Gastrocnemius medialis (tissue), 4 donors: Measurements from ENCODE around the gene RNF40. TPM values are rescaled to one million over a fixed set of nuclear protein-coding genes. Genes with fewer than 3 reads are reported as not detected.

Source experiments
- ATAC-seq, 2 donors: fragments of 150-250 bp; one replicate each; pipeline ENCODE4 v1.9.1; 2016
- DNase-seq, 2 donors: peaks; one replicate each; pipeline ENCODE4 v3.0.0-alpha.2; 2019
- H3K27ac ChIP-seq, 4 donors: fragments of 200-600 bp; sonication (generic); 1 replicate in 1 of 4; 2 replicates in 3 of 4; pipeline ENCODE4 v1.5.1; 2016 to 2018; ENCODE audit warnings: mild to moderate bottlenecking in 2 of 4, moderate library complexity in 1 of 4
- H3K27me3 ChIP-seq, 3 donors: fragments of 200-600 bp; sonication (generic) in 2 of 3; 1 replicate in 1 of 3; 2 replicates in 2 of 3; pipeline versions ENCODE4 v1.5.1 to v1.6.0; 2016 to 2019; ENCODE audit warnings: mild to moderate bottlenecking in 1 of 3, moderate library complexity in 1 of 3
- H3K36me3 ChIP-seq, 2 donors: fragments of 200-600 bp; sonication (generic) in 1 of 2; one replicate each; pipeline ENCODE4 v1.5.1; 2017 to 2018
- H3K4me1 ChIP-seq, 2 donors: fragments of 200-600 bp; sonication (generic) in 1 of 2; one replicate each; pipeline ENCODE4 v1.5.1; 2016 to 2017; ENCODE audit warnings: mild to moderate bottlenecking in 2 of 2
- H3K4me3 ChIP-seq, 4 donors: fragments of 200-600 bp; sonication (generic) in 3 of 4; 1 replicate in 1 of 4; 2 replicates in 3 of 4; pipeline ENCODE4 v1.5.1; 2016 to 2019; ENCODE audit warnings: mild to moderate bottlenecking in 2 of 4
- H3K9me3 ChIP-seq, 3 donors: fragments of 200-600 bp; sonication (generic) in 2 of 3; 1 replicate in 1 of 3; 2 replicates in 2 of 3; pipeline ENCODE4 v1.5.1; 2016 to 2019
- POLR2A ChIP-seq, 2 donors: fragments of 450-650 bp; IDR thresholded peaks; one replicate each; pipeline ENCODE4 v1.6.1; 2017; ENCODE audit warnings: antibody characterized with exemption in 2 of 2, mild to moderate bottlenecking in 2 of 2, moderate library complexity in 2 of 2
- in situ Hi-C, 4 donors: fragments of 200-750 bp; cut with MboI; loops; one replicate each; pipeline versions ENCODE4 v1.15.0 to v1.8.0; 2017; ENCODE audit warnings: low sequenced_read_pairs in 4 of 4
- intact Hi-C: fragments of 100-400 bp; cut with DNase I; formaldehyde crosslinking; loops from one replicate; pipeline ENCODE4 v1.15.1; 2023; ENCODE audit warnings: low total_unique reads
- total RNA-seq, 4 donors: library from RNA; depleted of rRNA; stranded (reverse); fragments of >200 nt; gene quantifications; one replicate each; pipeline versions ENCODE4 v1.1.0 to v1.2.3, GENCODE V29; 2016
- TF ChIP-seq, protein P1 (sequence below), 5 experiments: fragments of 450-650 bp in 3 of 5; fragments of 200-600 bp in 2 of 5; sonication (generic) in 2 of 5; IDR thresholded peaks in 4 of 5; conservative IDR thresholded peaks in 1 of 5; 1 replicate in 4 of 5; 2 replicates in 1 of 5; pipeline ENCODE4 v1.5.1; 2016 to 2019; ENCODE audit warnings: antibody characterized with exemption in 5 of 5, mild to moderate bottlenecking in 3 of 5, moderate library complexity in 3 of 5

The RNF40 gene
- total RNA-seq, 4 donors from 2014 or later, result 42.8 to 90.0 (median 57.0) TPM

DNA sequence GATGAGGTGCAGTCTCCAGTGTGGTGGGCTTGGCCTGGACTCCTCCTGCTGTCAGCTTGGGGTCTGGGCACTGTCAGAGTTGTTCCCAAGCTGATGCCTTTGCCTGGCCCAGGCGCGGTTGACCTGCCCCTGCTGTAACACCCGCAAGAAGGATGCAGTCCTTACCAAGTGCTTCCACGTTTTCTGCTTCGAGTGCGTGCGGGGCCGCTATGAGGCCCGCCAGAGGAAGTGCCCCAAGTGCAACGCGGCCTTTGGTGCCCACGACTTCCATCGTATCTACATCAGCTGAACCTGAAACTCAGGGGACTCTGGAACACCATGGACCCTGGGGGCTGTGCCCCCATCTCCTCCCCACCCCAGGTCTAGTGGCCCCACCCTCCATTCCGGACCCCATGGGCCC, 11.7 kb downstream of the RNF40 start:
- ATAC-seq (no peak), DNase-seq (no peak)
- TF ChIP-seq, protein P1, sequence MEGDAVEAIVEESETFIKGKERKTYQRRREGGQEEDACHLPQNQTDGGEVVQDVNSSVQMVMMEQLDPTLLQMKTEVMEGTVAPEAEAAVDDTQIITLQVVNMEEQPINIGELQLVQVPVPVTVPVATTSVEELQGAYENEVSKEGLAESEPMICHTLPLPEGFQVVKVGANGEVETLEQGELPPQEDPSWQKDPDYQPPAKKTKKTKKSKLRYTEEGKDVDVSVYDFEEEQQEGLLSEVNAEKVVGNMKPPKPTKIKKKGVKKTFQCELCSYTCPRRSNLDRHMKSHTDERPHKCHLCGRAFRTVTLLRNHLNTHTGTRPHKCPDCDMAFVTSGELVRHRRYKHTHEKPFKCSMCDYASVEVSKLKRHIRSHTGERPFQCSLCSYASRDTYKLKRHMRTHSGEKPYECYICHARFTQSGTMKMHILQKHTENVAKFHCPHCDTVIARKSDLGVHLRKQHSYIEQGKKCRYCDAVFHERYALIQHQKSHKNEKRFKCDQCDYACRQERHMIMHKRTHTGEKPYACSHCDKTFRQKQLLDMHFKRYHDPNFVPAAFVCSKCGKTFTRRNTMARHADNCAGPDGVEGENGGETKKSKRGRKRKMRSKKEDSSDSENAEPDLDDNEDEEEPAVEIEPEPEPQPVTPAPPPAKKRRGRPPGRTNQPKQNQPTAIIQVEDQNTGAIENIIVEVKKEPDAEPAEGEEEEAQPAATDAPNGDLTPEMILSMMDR (IDR thresholded peaks at IDR 0.05 in 4 of 5, conservative IDR thresholded peaks at IDR 0.05 in 1 of 5), result no peak
- TF ChIP-seq POLR2A (IDR thresholded peaks at IDR 0.05), result no peak
- H3K9me3 ChIP-seq, result no peaks in the 10 kb centered on the region
- H3K27me3 ChIP-seq, result no peaks in the 10 kb centered on the region
- H3K4me3 ChIP-seq, result no peak overlapping the region
- H3K4me1 ChIP-seq, result peaks cover 31 to 41% of the 10 kb centered on the region in 2 donors
- peaks cover 4 to 52% of the 10 kb centered on the region in 2 donors for H3K36me3 ChIP-seq
- H3K27ac ChIP-seq, result no peak overlapping the region
- in situ Hi-C loops, result no loop called here
- intact Hi-C loops, result loop anchor here (2.0 kb wide), 1 partner anchor 41 kb away; no protein-coding TSS in a partner anchor

- intact Hi-C loops, result loop anchor here (2.0 kb wide), 1 partner anchor 40 kb away; no protein-coding TSS in a partner anchor
- Histone ChIP-seq H3K9me3 (no peaks in the 10 kb centered on the region), H3K4me3 (peak overlapping the region; percentile 78 to 94 (median 84)), H3K27ac (peak overlapping the region; percentile 84 to 96 (median 94)), H3K27me3 (no peaks in the 10 kb centered on the region), H3K36me3 (peaks cover 4 to 45% of the 10 kb centered on the region in 2 donors), H3K4me1 (peaks cover 31 to 41% of the 10 kb centered on the region in 2 donors)
- DNase-seq (no peak), ATAC-seq (no peak)
- in situ Hi-C loops, result no loop called here
- no peak for TF ChIP-seq POLR2A (IDR thresholded peaks at IDR 0.05)
- TF ChIP-seq, protein P1 (IDR thresholded peaks at IDR 0.05 in 4 of 5, conservative IDR thresholded peaks at IDR 0.05 in 1 of 5), result no peak
These were observed 12.4 kb downstream of the RNF40 start for GRCh38 chr16:30774367-30775130.

DNA sequence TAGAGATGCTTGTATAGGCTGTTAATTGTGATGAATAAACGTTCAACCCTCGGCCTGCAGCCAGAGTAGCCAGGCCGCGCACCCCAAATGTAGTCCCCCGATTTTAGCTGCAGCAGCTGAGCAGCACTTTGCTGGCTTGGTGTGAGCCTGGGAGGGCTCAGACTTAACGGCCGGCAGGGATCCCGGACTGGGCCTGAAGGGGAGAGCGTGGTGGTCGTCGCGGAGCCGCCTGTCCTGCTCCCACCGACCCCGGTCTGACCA, 12.9 kb downstream of the RNF40 start:
- intact Hi-C loops (loop anchor here (2.0 kb wide), 1 partner anchor 40 kb away; no protein-coding TSS in a partner anchor), in situ Hi-C loops (no loop called here)
- Histone ChIP-seq H3K4me1 (peaks cover 31 to 41% of the 10 kb centered on the region in 2 donors), H3K4me3 (peak overlapping the region; percentile 78 to 94 (median 84)), H3K27me3 (no peaks in the 10 kb centered on the region), H3K9me3 (no peaks in the 10 kb centered on the region), H3K27ac (peak overlapping the region; percentile 84 to 96 (median 94)), H3K36me3 (peaks cover 4 to 40% of the 10 kb centered on the region in 2 donors)
- ATAC-seq (no peak), DNase-seq (no peak)
- no peak for TF ChIP-seq POLR2A (IDR thresholded peaks at IDR 0.05)
- TF ChIP-seq, protein P1 (IDR thresholded peaks at IDR 0.05 in 4 of 5, conservative IDR thresholded peaks at IDR 0.05 in 1 of 5), result no peak

GRCh38 chr16:30775392-30776188, 13.5 kb downstream of the RNF40 start:
- Histone ChIP-seq H3K27ac (peak overlapping the region; percentile 84 to 96 (median 94)), H3K36me3 (peaks cover 4 to 35% of the 10 kb centered on the region in 2 donors), H3K9me3 (no peaks in the 10 kb centered on the region), H3K4me3 (peak overlapping the region; percentile 78 to 94 (median 84)), H3K27me3 (no peaks in the 10 kb centered on the region), H3K4me1 (peaks cover 31 to 41% of the 10 kb centered on the region in 2 donors)
- TF ChIP-seq POLR2A (IDR thresholded peaks at IDR 0.05), result peak; percentile 49 to 66
- TF ChIP-seq, protein P1 (IDR thresholded peaks at IDR 0.05 in 4 of 5, conservative IDR thresholded peaks at IDR 0.05 in 1 of 5), result no peak
- DNase-seq (peak; percentile 76 to 85), ATAC-seq (peak; percentile 73 to 87)
- in situ Hi-C loops, result no loop called here
- intact Hi-C loops, result loop anchor here (2.0 kb wide), 1 partner anchor 39 kb away; no protein-coding TSS in a partner anchor
